Measurements from ENCODE around the gene NOTCH2NLA.
"Not testable (repeated sequence)": the region's sequence is repeated elsewhere in the genome, so short reads cannot be mapped to it uniquely, and the experiment has no call there.

Gene NOTCH2NLA

GRCh38 chr1:146228710-146229477 lies at the start of gene NOTCH2NLA:
TSS of gene NOTCH2NLA (minus strand) at chr1:146229021. CDS start at chr1:146189337, 39,684 bp downstream.
- DNase-seq (ENCODE audit: low read depth in 2 of 2): peak in 1 of 2 donors; percentile 15

GRCh38 chr1:146278346-146278745 lies 49.5 kb upstream of the NOTCH2NLA start:
- not testable (repeated sequence) for DNase-seq (ENCODE audit: low read depth in 2 of 2)

- DNase-seq (ENCODE audit: low read depth in 2 of 2): not testable (repeated sequence)
These were observed 48.3 kb upstream of the NOTCH2NLA start for GRCh38 chr1:146277087-146277486.

- not testable (repeated sequence) for DNase-seq (ENCODE audit: low read depth in 2 of 2)
These were observed 45.3 kb upstream of the NOTCH2NLA start for GRCh38 chr1:146274083-146274482.

- DNase-seq (ENCODE audit: low read depth in 2 of 2): not testable (repeated sequence)
These were observed 44.4 kb upstream of the NOTCH2NLA start for GRCh38 chr1:146273194-146273593.

- DNase-seq (ENCODE audit: low read depth in 2 of 2): not testable (repeated sequence)
These were observed 43.9 kb upstream of the NOTCH2NLA start for GRCh38 chr1:146272734-146273133.

- DNase-seq (ENCODE audit: low read depth in 2 of 2): not testable (repeated sequence)
These were observed 43.2 kb upstream of the NOTCH2NLA start for GRCh38 chr1:146271977-146272376.

GRCh38 chr1:146270129-146270528 lies 41.3 kb upstream of the NOTCH2NLA start:
- DNase-seq (ENCODE audit: low read depth in 2 of 2): not testable (repeated sequence)

GRCh38 chr1:146266179-146266748 lies 37.4 kb upstream of the NOTCH2NLA start:
- not testable (repeated sequence) for DNase-seq (ENCODE audit: low read depth in 2 of 2)

GRCh38 chr1:146264761-146265160 lies 35.9 kb upstream of the NOTCH2NLA start:
- not testable (repeated sequence) for DNase-seq (ENCODE audit: low read depth in 2 of 2)

- not testable (repeated sequence) for DNase-seq (ENCODE audit: low read depth in 2 of 2)
These were observed 31.3 kb upstream of the NOTCH2NLA start for GRCh38 chr1:146260006-146260730.

GRCh38 chr1:146257992-146258552 lies 29.3 kb upstream of the NOTCH2NLA start:
- DNase-seq (ENCODE audit: low read depth in 2 of 2): not testable (repeated sequence)

GRCh38 chr1:146254569-146255197 lies 25.9 kb upstream of the NOTCH2NLA start:
- DNase-seq (ENCODE audit: low read depth in 2 of 2): not testable (repeated sequence)

GRCh38 chr1:146253249-146253855 lies 24.5 kb upstream of the NOTCH2NLA start:
- not testable (repeated sequence) for DNase-seq (ENCODE audit: low read depth in 2 of 2)

- not testable (repeated sequence) for DNase-seq (ENCODE audit: low read depth in 2 of 2)
These were observed 22.7 kb upstream of the NOTCH2NLA start for GRCh38 chr1:146251523-146251922.

GRCh38 chr1:146248643-146249042 lies 19.8 kb upstream of the NOTCH2NLA start:
- not testable (repeated sequence) for DNase-seq (ENCODE audit: low read depth in 2 of 2)

GRCh38 chr1:146236626-146237025 lies 7.8 kb upstream of the NOTCH2NLA start:
- DNase-seq (ENCODE audit: low read depth in 2 of 2): not testable (repeated sequence)

GRCh38 chr1:146236026-146236601 lies 7.3 kb upstream of the NOTCH2NLA start:
- not testable (repeated sequence) for DNase-seq (ENCODE audit: low read depth in 2 of 2)

GRCh38 chr1:146228144-146228682 lies 608 bp downstream of the NOTCH2NLA start:
- DNase-seq (ENCODE audit: low read depth in 2 of 2): peak in 1 of 2 donors; percentile 0

GRCh38 chr1:146174531-146174930 lies 54.3 kb downstream of the NOTCH2NLA start:
- not testable (repeated sequence) for DNase-seq (ENCODE audit: low read depth in 2 of 2)

All from stimulated activated CD8-positive, alpha-beta memory T cell treated with anti-CD3 and anti-CD28 coated beads, Interleukin-15, amount 100 ng/mL, for 48 hours (primary cell).